Measurements from ENCODE around the gene ASPHD1. TPM values are rescaled to one million over a fixed set of nuclear protein-coding genes. Genes with fewer than 3 reads are reported as not detected.
"Not testable (repeated sequence)": the region's sequence is repeated elsewhere in the genome, so short reads cannot be mapped to it uniquely, and the experiment has no call there.

Gene ASPHD1, protein sequence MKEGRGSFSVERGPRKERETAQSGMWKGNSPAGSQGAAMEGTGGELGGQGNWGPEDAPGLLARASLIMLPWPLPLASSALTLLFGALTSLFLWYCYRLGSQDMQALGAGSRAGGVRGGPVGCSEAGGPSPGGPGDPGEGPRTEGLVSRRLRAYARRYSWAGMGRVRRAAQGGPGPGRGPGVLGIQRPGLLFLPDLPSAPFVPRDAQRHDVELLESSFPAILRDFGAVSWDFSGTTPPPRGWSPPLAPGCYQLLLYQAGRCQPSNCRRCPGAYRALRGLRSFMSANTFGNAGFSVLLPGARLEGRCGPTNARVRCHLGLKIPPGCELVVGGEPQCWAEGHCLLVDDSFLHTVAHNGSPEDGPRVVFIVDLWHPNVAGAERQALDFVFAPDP
- 1 to 10 TPM; 1.3 to 1.8 TPM for total RNA-seq

DNA sequence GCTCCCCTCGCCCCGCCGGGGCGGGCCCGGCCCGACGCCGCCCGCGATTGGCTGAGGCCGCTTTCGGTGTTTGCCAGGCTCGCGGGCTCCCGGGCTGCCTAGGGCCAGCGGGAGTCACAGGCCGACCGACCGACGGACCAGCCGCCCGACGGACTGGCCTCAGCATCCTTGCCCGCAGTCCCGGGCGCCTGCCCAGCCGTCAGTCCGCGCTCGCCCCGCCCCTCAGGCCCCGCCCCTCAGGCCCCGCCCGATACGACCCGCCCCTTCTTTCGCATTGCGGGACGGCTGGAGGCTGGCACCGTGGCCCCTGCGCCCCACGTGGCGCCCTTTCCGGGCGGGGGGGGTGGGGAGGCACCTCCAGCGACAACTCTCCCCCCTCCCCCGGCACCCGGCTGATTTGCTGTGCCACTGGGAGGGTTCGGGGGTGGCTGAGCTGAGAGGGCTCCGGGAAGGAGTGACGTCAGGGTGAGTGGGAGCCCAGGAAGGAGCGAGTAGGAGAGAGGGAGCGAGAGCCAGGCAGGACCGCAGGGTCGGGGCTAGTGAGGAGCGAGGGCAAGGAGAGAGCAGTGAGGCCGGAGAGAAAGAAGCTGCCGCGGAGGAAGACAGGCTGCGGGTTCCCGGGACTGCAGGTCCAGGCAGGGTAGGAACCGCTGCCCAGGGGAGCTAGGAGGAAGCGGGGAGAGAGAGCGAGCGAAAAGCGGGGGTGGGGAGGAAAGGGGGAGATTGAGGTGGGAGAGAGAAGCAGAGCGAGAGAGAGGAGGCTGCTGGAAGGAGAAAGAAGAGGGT, at the start of gene ASPHD1:
Gene ASPHD1 (plus strand): TSS at position 387 of the 786 bp plus-strand sequence. CDS start 484 bp downstream, outside the sequence.
- ChIA-PET CTCF (interaction anchor here (0.5 to 1.2 kb wide), 4 partner anchors 24 to 132 kb away, joined by 3 to 5 read pairs (median 4); partner anchors contain the start of gene TMEM219), POLR2A (interaction anchor here (0.5 to 2.4 kb wide), 7 partner anchors 11 to 165 kb away, joined by 3 to 12 read pairs (median 4); partner anchors contain the start of genes ALDOA, KCTD13 and TAOK2)

DNA sequence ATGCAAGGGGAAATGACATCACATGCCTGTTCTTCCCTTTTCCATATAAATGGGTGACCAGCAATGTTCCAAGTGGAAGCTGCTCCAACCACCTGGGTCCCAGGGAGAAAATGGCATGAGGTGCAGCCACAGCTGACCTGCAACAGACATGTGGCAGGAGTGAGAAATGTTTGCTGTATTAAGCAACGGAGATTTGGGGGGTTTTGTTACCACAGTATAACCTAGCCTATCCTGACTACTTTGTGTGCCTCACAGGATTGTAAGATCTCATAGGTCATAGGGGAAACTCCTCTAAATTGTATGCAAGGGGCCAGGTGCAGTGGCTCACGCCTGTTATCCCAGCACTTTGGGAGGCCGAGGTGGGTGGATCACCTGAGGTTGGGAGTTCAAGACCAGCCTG, 49.3 kb upstream of the ASPHD1 start:
- POLR2A ChIA-PET = interaction anchor here (0.6 to 0.7 kb wide), 3 partner anchors 79 to 647 kb away, joined by 3 to 8 read pairs (median 6); no protein-coding TSS in a partner anchor
- CTCF ChIA-PET = interaction anchor here (0.7 to 1.6 kb wide), 5 partner anchors 10 to 204 kb away, joined by 3 to 5 read pairs (median 3); no protein-coding TSS in a partner anchor

- CTCF ChIA-PET = no interaction called here
- POLR2A ChIA-PET = no interaction called here
Measured at GRCh38 chr16:29852654-29853053, 47.6 kb upstream of the ASPHD1 start.

- CTCF ChIA-PET = no interaction called here
- POLR2A ChIA-PET = no interaction called here
Measured at GRCh38 chr16:29854520-29855100, 45.7 kb upstream of the ASPHD1 start.

- CTCF ChIA-PET = interaction anchor here (0.6 to 1.2 kb wide), 3 partner anchors 9 to 184 kb away, joined by 4 to 5 read pairs (median 5); no protein-coding TSS in a partner anchor
- POLR2A ChIA-PET = no interaction called here
Measured at GRCh38 chr16:29857133-29857760, 43.0 kb upstream of the ASPHD1 start.

DNA sequence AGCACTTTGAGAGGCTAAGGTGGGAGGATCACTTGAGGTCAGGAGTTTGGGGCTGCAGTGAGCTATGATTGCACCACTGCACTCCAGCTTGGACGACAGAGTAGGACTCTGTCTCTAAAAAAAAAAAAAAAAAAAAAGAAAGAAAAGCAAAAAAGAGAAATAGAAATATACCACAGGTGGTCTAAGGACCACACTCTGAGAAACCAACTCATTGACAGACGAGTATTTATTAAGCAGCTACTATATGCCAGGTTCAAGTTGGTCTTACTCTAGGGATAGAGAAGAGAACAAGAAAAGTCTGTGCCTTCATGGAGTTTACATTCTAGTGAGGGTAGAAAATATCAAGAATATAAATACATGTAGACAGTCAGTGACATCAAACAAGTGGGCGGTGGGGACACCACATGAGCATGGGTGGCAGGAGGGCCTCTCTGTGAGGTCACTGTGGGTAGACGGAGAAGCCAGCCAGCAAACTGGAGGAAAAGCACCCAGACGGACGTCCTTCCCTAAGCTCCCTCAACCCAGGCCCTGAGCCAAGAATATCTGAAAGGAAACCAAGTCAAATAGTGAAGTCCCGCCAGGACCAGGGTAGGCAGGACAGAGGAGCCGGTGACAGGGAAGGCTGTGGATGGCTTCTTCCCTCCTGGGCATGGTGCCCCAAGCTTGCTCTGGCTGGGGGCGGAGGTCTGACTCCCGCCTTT, 42.0 kb upstream of the ASPHD1 start:
- ChIA-PET POLR2A (interaction anchor here (0.5 to 0.6 kb wide), 3 partner anchors 139 to 855 kb away, joined by 3 to 6 read pairs (median 4); no protein-coding TSS in a partner anchor), CTCF (interaction anchor here (0.7 to 1.2 kb wide), 2 partner anchors 10 to 160 kb away, joined by 4 to 5 read pairs; no protein-coding TSS in a partner anchor)

DNA sequence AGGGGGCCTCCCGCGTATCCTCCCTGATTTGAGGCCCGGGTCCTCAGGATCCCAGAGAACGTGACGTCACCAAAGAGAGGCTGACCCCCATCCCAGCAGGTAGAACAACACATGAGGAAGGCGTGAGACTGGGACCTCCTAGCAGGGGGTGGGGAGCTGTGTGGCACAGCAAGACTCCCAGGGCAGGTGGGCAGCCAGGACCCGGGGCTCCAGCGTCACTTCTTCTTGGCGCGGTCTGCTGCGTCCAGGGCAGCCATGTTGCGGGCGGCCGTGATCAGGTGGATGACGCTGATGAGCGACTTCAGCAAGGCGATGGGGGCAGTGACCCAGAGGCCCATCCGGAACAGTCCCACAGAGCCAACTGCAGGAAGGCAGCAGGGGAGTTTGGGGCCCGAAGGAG, 41.3 kb upstream of the ASPHD1 start:
- POLR2A ChIA-PET = interaction anchor here (0.5 kb wide), 1 partner anchor 854 kb away, joined by 3 read pairs; no protein-coding TSS in a partner anchor
- CTCF ChIA-PET = no interaction called here

DNA sequence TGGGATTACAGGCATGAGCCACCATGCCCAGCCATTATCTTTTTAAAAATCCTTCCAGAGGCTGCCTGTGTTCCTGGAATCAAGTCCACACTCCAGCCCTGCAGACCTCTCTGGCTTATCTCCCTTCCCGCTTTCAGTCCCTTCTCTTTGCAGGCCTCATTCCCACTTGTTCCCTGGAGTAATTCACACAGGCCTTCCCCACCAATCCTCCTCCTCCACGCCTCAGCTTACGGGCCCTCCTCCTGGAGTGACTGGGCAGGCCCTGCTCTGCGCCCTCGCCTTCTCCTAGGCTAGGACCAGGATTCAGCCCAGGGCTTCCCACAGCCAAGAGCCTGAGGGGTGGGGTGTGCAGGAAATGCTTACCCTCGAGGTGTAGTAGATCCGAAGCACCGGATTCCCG, 40.1 kb upstream of the ASPHD1 start:
- ChIA-PET POLR2A (no interaction called here), CTCF (no interaction called here)

- CTCF ChIA-PET = interaction anchor here (0.8 to 2.0 kb wide), 6 partner anchors 11 to 171 kb away, joined by 3 to 7 read pairs (median 4); partner anchors contain the start of genes KCTD13 and MVP
- POLR2A ChIA-PET = no interaction called here
Measured at GRCh38 chr16:29862383-29862883, 37.9 kb upstream of the ASPHD1 start.

DNA sequence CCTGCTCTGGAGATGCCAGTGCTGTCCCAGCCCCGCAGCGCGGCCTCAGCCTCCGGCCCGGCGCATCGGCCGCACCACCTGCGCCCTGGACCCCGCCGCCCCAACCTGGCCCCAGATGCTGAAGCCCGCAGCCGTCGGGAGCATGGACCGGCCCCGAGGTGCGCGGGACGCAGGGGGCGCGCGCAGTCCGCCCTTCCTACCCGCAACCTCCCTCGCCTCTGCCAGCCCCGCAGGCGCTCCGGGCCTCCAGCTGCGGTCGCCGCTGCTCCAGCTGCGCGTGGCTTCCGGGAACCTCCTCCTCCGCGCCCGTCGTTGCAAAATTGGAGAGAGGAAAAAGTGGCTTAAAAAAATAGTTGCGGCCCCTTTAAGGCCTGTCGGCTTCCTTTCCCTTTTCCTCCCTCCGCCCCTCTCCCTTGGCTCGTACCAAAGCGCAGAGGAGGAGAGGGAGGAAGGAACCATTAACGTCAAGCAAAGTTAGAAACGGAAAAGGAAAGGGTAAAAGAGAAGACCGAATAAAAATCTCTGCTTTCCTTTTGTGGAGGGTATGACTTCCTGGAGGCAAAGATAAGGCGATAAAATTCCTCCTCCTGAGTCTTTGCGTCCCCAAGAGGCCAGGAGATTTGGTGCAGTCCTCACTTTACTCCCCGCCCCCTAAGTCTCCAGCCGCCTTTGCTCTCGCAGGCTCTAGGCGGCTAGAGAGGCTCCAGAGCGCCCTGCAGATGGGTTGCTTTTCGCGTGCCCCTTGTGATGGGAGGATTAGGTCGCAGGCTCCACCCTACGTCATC, 37.2 kb upstream of the ASPHD1 start, which contains the start of gene CDIPT:
Gene CDIPT (minus strand): TSS at position 343 of the 785 bp plus-strand sequence. CDS start 369 bp downstream, outside the sequence.
- ChIA-PET CTCF (interaction anchor here (0.6 to 2.0 kb wide), 6 partner anchors 43 to 187 kb away, joined by 3 to 5 read pairs (median 3); partner anchors contain the start of genes KCTD13 and MVP), POLR2A (interaction anchor here (0.6 kb wide), 1 partner anchor 55 kb away, joined by 3 read pairs; no protein-coding TSS in a partner anchor)

DNA sequence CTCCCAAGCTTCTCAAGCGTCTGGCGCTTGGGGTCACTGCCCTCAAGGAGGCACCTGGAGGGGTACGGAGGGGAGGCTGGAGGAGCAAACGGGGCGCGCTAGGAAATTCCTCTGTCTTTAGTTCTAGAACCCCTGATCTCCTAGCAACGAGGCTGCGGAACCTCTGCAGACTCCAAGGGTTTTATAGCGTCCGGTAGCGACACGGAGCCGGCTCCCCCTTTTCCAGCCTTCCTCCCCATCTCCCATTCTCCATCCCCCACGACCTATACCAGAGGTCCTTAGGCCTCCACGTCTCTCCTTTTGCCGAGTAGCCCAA, 36.7 kb upstream of the ASPHD1 start:
- ChIA-PET CTCF (interaction anchor here (0.6 to 2.0 kb wide), 6 partner anchors 44 to 187 kb away, joined by 3 to 5 read pairs (median 3); partner anchors contain the start of genes KCTD13 and MVP), POLR2A (interaction anchor here (0.6 kb wide), 1 partner anchor 55 kb away, joined by 3 read pairs; no protein-coding TSS in a partner anchor)

GRCh38 chr16:29864205-29864604, 36.1 kb upstream of the ASPHD1 start:
- POLR2A ChIA-PET = no interaction called here

DNA sequence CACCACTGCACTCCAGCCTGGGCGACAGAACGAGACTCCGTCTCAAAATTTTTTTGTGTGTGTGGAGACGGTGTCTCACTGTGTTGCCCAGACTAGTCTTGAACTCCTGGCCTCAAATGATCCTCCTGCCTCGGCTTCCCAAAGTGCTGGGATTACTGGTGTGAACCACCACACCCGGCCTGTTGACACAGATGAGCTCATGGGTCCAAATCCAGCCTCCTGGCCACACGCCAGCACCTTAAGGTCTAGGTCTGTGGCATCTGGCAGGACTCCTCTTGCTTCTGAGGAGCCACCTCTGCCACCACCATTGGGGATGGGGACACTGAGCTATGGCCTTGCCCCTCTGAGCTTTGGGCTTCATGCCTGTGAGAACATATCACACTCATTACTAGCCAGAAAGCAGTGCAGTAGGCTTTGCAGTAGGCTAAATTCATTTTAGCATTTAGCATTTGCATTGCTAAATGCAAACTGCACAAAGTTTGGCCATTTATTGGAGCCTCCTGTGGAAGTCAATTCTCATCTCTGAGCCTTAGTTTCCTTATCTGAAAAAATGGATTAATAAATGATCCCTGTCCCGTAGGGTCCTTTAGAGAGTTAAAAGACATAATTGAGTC, 31.8 kb upstream of the ASPHD1 start:
- ChIA-PET CTCF (interaction anchor here (2.5 kb wide), 1 partner anchor 20 kb away, joined by 10 read pairs; no protein-coding TSS in a partner anchor), POLR2A (no interaction called here)

More at GRCh38 chr16:29864205-29864604, 36.1 kb upstream of the ASPHD1 start:
- CTCF ChIA-PET = interaction anchor here (0.6 to 2.0 kb wide), 5 partner anchors 21 to 173 kb away, joined by 3 to 7 read pairs (median 3); no protein-coding TSS in a partner anchor

DNA sequence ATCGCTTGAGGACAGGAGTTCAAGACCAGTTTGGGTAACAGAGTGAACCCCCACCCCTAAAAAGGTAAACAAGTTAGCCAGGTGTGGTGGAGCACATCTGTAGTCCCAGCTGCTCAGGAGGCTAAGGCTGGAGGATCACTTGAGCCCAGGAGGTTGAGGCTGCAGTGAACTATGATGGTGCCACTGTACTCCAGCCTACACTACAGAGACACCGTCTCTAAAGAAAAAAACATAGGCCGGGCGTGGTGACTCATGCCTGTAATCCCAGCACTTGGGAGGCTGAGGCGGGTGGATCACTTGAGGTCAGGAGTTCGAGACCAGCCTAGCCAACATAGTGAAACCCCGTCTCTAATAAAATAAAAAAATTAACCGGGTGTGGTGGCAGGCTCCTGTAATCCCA, 31.2 kb upstream of the ASPHD1 start:
- POLR2A ChIA-PET, CTCF ChIA-PET: not testable (repeated sequence)

DNA sequence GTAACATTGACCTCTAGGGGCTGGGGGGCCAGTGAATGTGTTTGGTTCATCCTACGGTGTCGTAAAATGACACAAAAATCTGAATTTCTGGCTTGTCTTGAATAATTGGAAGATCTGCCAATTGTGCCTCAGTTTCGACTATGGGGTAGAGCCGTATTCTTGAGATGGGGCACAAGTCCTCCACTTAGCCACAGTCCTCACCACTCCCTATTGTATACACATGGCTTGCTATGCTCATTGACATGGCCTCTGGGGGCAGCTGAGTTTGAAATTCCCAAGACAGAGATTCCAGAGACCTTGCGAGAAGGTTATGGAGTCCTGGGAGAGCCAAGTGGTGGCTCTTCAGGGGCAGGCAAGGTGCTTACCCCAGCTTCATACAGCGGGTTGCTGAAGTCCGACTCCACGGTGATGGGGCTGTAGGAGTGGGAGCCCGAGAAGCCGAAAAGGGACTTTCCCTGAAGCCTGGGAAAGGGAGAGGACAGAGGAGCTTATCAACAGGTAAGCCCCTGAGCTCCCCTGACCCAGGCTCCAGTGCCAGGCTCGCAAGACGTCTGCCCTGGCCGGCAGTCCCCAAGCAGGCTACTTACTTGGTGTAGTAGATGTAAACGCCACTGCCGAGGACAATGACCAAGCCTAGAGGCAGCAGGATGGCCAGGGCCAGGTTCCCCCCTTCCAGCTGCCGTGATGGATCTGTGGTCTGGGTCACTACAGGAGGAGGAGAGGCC, 28.3 kb upstream of the ASPHD1 start:
- CTCF ChIA-PET = interaction anchor here (0.6 to 1.7 kb wide), 2 partner anchors 23 to 38 kb away, joined by 3 to 5 read pairs; no protein-coding TSS in a partner anchor
- POLR2A ChIA-PET = no interaction called here

GRCh38 chr16:29873319-29873718, 27.0 kb upstream of the ASPHD1 start:
- CTCF ChIA-PET = no interaction called here
- POLR2A ChIA-PET = no interaction called here

Data from activated CD8-positive, alpha-beta memory T cell treated with anti-CD3 and anti-CD28 coated beads for 36 hours (primary cell).